Endothelial cell (in vitro differentiated cells): ENCODE results near the gene MED12L. TPM values are rescaled to one million over a fixed set of nuclear protein-coding genes. Genes with fewer than 3 reads are reported as not detected.
A peak's percentile ranks its signal among the peaks of the same experiment; 100 is the strongest.

ENCODE experiments used
- DNase-seq: peaks from one replicate; pipeline ENCODE4 v3.0.0; 2021; ENCODE audit warnings: low spot score
- H3K27ac Mint-ChIP-seq: one replicate; pipeline ENCODE4 v1.8.0; 2021; ENCODE audit warnings: mixed read lengths, inconsistent platforms; ENCODE audit not compliant: unreplicated experiment
- H3K27me3 Mint-ChIP-seq: one replicate; pipeline ENCODE4 v1.8.0; 2021; ENCODE audit warnings: mild to moderate bottlenecking, moderate library complexity, mixed read lengths, inconsistent platforms; ENCODE audit not compliant: unreplicated experiment
- H3K36me3 Mint-ChIP-seq: one replicate; pipeline ENCODE4 v1.8.0; 2021; ENCODE audit warnings: mild to moderate bottlenecking, low read depth, mixed read lengths, inconsistent platforms; ENCODE audit not compliant: unreplicated experiment
- H3K4me1 Mint-ChIP-seq: one replicate; pipeline ENCODE4 v1.8.0; 2021; ENCODE audit warnings: mild to moderate bottlenecking, mixed read lengths, inconsistent platforms; ENCODE audit not compliant: unreplicated experiment
- H3K4me3 Mint-ChIP-seq: one replicate; pipeline ENCODE4 v1.8.0; 2021; ENCODE audit warnings: mild to moderate bottlenecking, mixed read lengths, inconsistent platforms; ENCODE audit not compliant: unreplicated experiment
- H3K9me3 Mint-ChIP-seq: one replicate; pipeline ENCODE4 v1.8.0; 2021; ENCODE audit warnings: mixed read lengths, inconsistent platforms; ENCODE audit not compliant: unreplicated experiment
- total RNA-seq: library from RNA; stranded (reverse); fragmentation: NEBNext Ultra II Directional; extraction: Animal tissue kit (Norgen Biotek cat#: 25700); gene quantifications from one replicate; pipeline ENCODE4 v1.2.1, GENCODE V29; 2021; ENCODE audit not compliant: unreplicated experiment
- TF ChIP-seq, protein P1 (sequence below): fragments of 200-600 bp; sonication (generic); IDR thresholded peaks from one replicate; pipeline ENCODE4 v1.5.0; 2021; ENCODE audit warnings: antibody characterized with exemption; ENCODE audit not compliant: unreplicated experiment

Gene MED12L
- total RNA-seq, 1 donor from 2014 or later = 4.4 TPM

GRCh38 chr3:151327571-151328198 is 242.2 kb downstream of the MED12L start:
- H3K27me3 Mint-ChIP-seq = no peaks in the 10 kb centered on the region
- DNase-seq = no peak
- no peak overlapping the region for H3K4me3 Mint-ChIP-seq
- TF ChIP-seq, protein P1, sequence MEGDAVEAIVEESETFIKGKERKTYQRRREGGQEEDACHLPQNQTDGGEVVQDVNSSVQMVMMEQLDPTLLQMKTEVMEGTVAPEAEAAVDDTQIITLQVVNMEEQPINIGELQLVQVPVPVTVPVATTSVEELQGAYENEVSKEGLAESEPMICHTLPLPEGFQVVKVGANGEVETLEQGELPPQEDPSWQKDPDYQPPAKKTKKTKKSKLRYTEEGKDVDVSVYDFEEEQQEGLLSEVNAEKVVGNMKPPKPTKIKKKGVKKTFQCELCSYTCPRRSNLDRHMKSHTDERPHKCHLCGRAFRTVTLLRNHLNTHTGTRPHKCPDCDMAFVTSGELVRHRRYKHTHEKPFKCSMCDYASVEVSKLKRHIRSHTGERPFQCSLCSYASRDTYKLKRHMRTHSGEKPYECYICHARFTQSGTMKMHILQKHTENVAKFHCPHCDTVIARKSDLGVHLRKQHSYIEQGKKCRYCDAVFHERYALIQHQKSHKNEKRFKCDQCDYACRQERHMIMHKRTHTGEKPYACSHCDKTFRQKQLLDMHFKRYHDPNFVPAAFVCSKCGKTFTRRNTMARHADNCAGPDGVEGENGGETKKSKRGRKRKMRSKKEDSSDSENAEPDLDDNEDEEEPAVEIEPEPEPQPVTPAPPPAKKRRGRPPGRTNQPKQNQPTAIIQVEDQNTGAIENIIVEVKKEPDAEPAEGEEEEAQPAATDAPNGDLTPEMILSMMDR = peak; percentile 72
- peaks cover 6% of the 10 kb centered on the region for H3K4me1 Mint-ChIP-seq
- no peaks in the 10 kb centered on the region for H3K36me3 Mint-ChIP-seq
- H3K9me3 Mint-ChIP-seq = no peaks in the 10 kb centered on the region
- no peak overlapping the region for H3K27ac Mint-ChIP-seq

DNA sequence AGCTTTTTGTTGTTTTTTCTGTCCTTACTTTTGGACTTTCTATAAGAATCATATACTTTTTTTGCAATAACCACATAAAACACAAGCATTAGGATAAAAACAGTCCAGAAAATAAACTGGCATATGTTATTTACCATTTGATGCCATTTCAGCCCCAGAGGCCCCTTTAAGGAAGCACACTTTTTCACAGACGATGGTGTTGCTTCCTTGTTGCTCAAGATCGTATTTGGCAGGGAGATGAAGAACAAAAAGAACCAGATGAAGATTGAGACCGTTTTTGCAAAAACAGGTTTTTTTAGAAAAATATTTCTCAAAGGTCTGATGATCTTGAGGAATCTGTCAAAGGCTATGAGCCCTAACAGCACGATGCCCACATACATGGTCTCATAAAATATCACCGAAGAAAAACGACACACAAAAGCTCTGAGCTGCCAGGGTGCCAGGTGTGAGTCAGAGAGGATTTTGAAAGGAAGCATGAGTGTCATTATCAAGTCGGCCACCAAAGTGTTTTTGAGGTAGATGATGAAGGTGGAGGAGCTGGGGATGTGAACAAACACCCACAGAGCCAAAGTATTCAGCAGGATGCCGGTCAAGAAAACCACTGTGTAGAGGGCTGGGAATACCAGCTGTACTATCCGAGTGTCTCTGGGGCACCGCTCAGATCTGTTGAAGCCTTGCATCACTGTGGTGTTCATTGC is 243.0 kb downstream of the MED12L start:
- TF ChIP-seq, protein P1 = no peak
- Mint-ChIP-seq H3K4me1 (peaks cover 9% of the 10 kb centered on the region), H3K9me3 (no peaks in the 10 kb centered on the region), H3K27me3 (no peaks in the 10 kb centered on the region), H3K4me3 (no peak overlapping the region), H3K27ac (peak overlapping the region; percentile 26), H3K36me3 (no peaks in the 10 kb centered on the region)
- DNase-seq = no peak

DNA sequence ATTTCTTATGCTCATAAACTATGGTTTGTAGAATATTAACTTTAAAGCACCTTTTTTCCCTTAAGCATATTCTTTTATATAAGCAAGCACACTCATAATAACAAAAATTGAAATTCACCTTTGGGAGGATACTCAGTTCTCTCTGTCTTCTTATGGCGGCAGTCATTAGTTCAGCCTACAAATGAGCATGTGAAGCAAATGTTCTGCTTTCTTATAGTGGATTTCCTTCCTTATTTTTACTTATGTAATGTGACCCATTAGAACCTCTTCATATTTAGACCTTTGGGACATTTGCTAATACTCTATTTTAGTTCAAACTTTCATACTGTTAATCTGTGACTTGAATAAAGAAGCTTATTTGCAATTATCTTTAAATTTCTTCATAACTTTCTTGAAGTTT is 243.9 kb downstream of the MED12L start, which contains the start of gene P2RY13:
TSS of gene P2RY13 (minus strand) at position 187 of the 400 bp plus-strand sequence. CDS start at position 166, 21 bp downstream.
- TF ChIP-seq, protein P1 = no peak
- no peak for DNase-seq

GRCh38 chr3:151330379-151330778 is 244.9 kb downstream of the MED12L start:
- Mint-ChIP-seq H3K27ac (no peak overlapping the region), H3K36me3 (no peaks in the 10 kb centered on the region), H3K4me3 (no peak overlapping the region), H3K27me3 (no peaks in the 10 kb centered on the region), H3K9me3 (no peaks in the 10 kb centered on the region), H3K4me1 (peaks cover 9% of the 10 kb centered on the region)
- TF ChIP-seq, protein P1 = no peak
- DNase-seq = no peak

More for the DNA sequence above, 243.9 kb downstream of the MED12L start, which contains the start of gene P2RY13:
- Mint-ChIP-seq H3K9me3 (no peaks in the 10 kb centered on the region), H3K27ac (peak within 1 kb of the TSS; percentile 26), H3K36me3 (no peaks in the 10 kb centered on the region), H3K4me3 (no peak within 1 kb of the TSS), H3K4me1 (peaks cover 9% of the 10 kb centered on the region), H3K27me3 (no peaks in the 10 kb centered on the region)

GRCh38 chr3:151330899-151331298 is 245.4 kb downstream of the MED12L start:
- Mint-ChIP-seq H3K27ac (no peak overlapping the region), H3K4me1 (peaks cover 9% of the 10 kb centered on the region), H3K27me3 (no peaks in the 10 kb centered on the region), H3K9me3 (no peaks in the 10 kb centered on the region), H3K4me3 (no peak overlapping the region), H3K36me3 (no peaks in the 10 kb centered on the region)
- no peak for DNase-seq
- TF ChIP-seq, protein P1 = no peak
